Kidney (tissue), 14 donors: ENCODE data around the gene S100A12. TPM values are rescaled to one million over a fixed set of nuclear protein-coding genes. Genes with fewer than 3 reads are reported as not detected.

Experiments used
- DNase-seq, 5 donors: peaks; one replicate each; pipeline ENCODE4 v3.0.0-alpha.2; 2013 to 2020
- FAIRE-seq: peaks from 2 replicates; lab custom pipeline; 2012; peaks lifted over from hg19 to GRCh38; lab: Jason Lieb, UNC
- H3K27ac ChIP-seq, 2 donors: one replicate each; pipeline ENCODE4 v1.7.0; 2013; ENCODE audit warnings: low read depth in 2 of 2, low read length in 2 of 2, inconsistent platforms in 1 of 2
- H3K27me3 ChIP-seq: one replicate; pipeline ENCODE4 v1.7.1; 2013; ENCODE audit warnings: low read length, inconsistent platforms; ENCODE audit not compliant: control insufficient read depth, insufficient read depth
- H3K36me3 ChIP-seq, 3 donors: one replicate each; pipeline versions ENCODE4 v1.7.0 to v1.7.1; 2013; ENCODE audit warnings: low read length in 3 of 3, control low read depth in 1 of 3, inconsistent platforms in 1 of 3; ENCODE audit not compliant: insufficient read depth in 3 of 3, control insufficient read depth in 2 of 3
- H3K4me1 ChIP-seq, 3 donors: one replicate each; pipeline versions ENCODE4 v1.7.0 to v1.7.1; 2013; ENCODE audit warnings: low read length in 3 of 3, inconsistent platforms in 1 of 3, low read depth in 1 of 3; ENCODE audit not compliant: control insufficient read depth in 2 of 3, insufficient read depth in 2 of 3
- H3K4me3 ChIP-seq, 3 donors: one replicate each; pipeline versions ENCODE4 v1.7.0 to v1.8.1; 2013; ENCODE audit warnings: low read length in 3 of 3, control low read depth in 1 of 3, inconsistent platforms in 1 of 3
- H3K9ac ChIP-seq, 3 donors: one replicate each; pipeline versions ENCODE4 v1.7.0 to v1.7.1; 2013; ENCODE audit warnings: low read length in 3 of 3, control low read depth in 1 of 3, inconsistent platforms in 1 of 3
- H3K9me3 ChIP-seq, 3 donors: one replicate each; pipeline versions ENCODE4 v1.7.0 to v1.7.1; 2013; ENCODE audit warnings: low read length in 3 of 3, control low read depth in 1 of 3, inconsistent platforms in 1 of 3; ENCODE audit not compliant: control insufficient read depth in 2 of 3, insufficient read depth in 1 of 3
- CTCF ChIP-seq: IDR thresholded peaks from 3 replicates; pipeline ENCODE4 v1.5.1; 2012; ENCODE audit warnings: mild to moderate bottlenecking, moderate library complexity, borderline replicate concordance; ENCODE audit not compliant: insufficient read depth; ENCODE audit errors: extremely low read depth
- intact Hi-C: fragments of 100-400 bp; cut with DNase I; formaldehyde crosslinking; loops from one replicate; pipeline ENCODE4 v1.11.1; 2022
- polyA plus RNA-seq: library from polyadenylated mRNA; stranded (reverse); fragments of 350-450 nt; fragmentation: Illumina TruSeq; extraction: RNeasy Lipid Tissue Mini Kit (QIAGEN cat#74804); gene quantifications from one replicate; pipeline ENCODE4 v1.2.3, GENCODE V29; 2014; ENCODE audit warnings: low read depth, low replicate concordance; ENCODE audit not compliant: insufficient read depth
- total RNA-seq: library from RNA; stranded (reverse); fragmentation: NEBNext Ultra II Directional; extraction: Animal tissue kit (Norgen Biotek cat#: 25700); gene quantifications from one replicate; pipeline ENCODE4 v1.2.1, GENCODE V29; 2021
- donor health status: control.
- donor health status: control.
- donor health status: control.
- donor health status: control.
- donor health status: control.
- donor health status: DM: yes; HTN: yes; CAD: no.
- donor health status: Normal renal cell carcinoma (clear cell type).

The S100A12 gene
- total and polyA plus RNA-seq, 2 donors from 2014 or later = 1.3 to 2.7 TPM

DNA sequence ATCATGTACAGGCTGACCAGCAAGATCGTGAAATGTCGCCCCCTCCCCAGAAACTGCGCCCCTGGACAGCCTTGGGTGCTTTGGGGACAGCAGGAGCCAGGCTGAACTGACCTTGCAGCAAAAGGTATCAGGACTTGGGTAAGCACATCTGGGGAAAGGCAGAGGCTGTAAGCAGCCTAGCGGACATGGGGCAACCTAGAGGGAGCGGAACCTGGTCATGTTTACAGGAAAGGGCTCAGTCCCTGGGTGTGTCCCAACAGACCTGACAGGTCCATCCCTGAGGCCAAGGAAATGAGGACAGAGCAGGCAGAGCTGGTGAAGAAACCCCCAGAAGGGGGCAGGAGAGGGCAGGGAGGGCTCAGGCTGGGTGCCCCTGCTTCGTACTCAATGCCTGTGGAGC lies 18.5 kb upstream of the S100A12 start:
- Histone ChIP-seq H3K4me3 (no peak overlapping the region), H3K27ac (no peak overlapping the region), H3K9me3 (no peaks in the 10 kb centered on the region), H3K4me1 (no peaks in the 10 kb centered on the region), H3K27me3 (no peaks in the 10 kb centered on the region), H3K36me3 (no peaks in the 10 kb centered on the region), H3K9ac (no peak overlapping the region)
- DNase-seq (no peak), FAIRE-seq (no peak)
- no peak for TF ChIP-seq CTCF
- intact Hi-C loops = no loop called here

GRCh38 chr1:153392822-153393221 lies 17.4 kb upstream of the S100A12 start:
- Histone ChIP-seq H3K9ac (no peak overlapping the region), H3K4me1 (no peaks in the 10 kb centered on the region), H3K9me3 (no peaks in the 10 kb centered on the region), H3K36me3 (no peaks in the 10 kb centered on the region), H3K4me3 (no peak overlapping the region), H3K27ac (no peak overlapping the region), H3K27me3 (no peaks in the 10 kb centered on the region)
- TF ChIP-seq CTCF = no peak
- FAIRE-seq = no peak
- intact Hi-C loops = no loop called here
- no peak for DNase-seq

DNA sequence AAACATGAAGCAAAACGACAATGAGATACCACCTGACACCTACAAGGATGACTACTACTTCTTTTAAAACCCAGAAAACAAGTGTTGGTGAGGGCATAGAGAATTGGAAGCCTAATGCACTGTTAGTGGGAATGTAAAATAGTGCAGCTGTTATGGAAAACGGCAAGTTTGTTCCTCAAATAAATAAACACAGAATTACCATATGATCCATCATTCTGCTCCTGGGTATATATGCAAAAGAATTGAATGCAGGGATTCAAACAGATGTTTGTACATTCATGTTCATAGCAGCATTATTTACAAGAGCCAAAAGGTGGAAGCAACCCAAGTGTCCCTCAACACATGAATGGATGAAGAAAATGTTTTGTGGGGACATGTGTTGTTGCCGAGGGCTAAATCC lies 16.8 kb upstream of the S100A12 start:
- DNase-seq (no peak), FAIRE-seq (no peak)
- Histone ChIP-seq H3K27me3 (no peaks in the 10 kb centered on the region), H3K9me3 (no peaks in the 10 kb centered on the region), H3K27ac (no peak overlapping the region), H3K36me3 (no peaks in the 10 kb centered on the region), H3K4me3 (no peak overlapping the region), H3K4me1 (no peaks in the 10 kb centered on the region), H3K9ac (no peak overlapping the region)
- no peak for TF ChIP-seq CTCF
- intact Hi-C loops = no loop called here
